Calu3 (cell line): ENCODE data around the gene PADI1. TPM values are rescaled to one million over a fixed set of nuclear protein-coding genes. Genes with fewer than 3 reads are reported as not detected.
A peak's percentile ranks its signal among the peaks of the same experiment; 100 is the strongest.

Source experiments
- BruUV-seq: library from RNA; stranded (reverse); fragments of 400-500 nt; replicated peaks from 2 replicates; lab custom pipeline; 2021; lab: Mats Ljungman, UMichigan
- CTCF ChIA-PET: fragments of 300-600 bp; sonication (Branson Sonifier 250); formaldehyde crosslinking; loops from one replicate; lab custom pipeline; 2022; ENCODE audit warnings: antibody characterized with exemption; lab: Charles Lee
- DNase-seq: peaks from one replicate; pipeline ENCODE4 v3.0.0; 2022
- H3K27ac Mint-ChIP-seq: one replicate; pipeline ENCODE4 v1.8.0; 2022; ENCODE audit warnings: mixed read lengths; ENCODE audit not compliant: unreplicated experiment
- H3K27me3 Mint-ChIP-seq: one replicate; pipeline ENCODE4 v1.8.0; 2022; ENCODE audit warnings: mixed read lengths; ENCODE audit not compliant: unreplicated experiment
- H3K36me3 Mint-ChIP-seq: one replicate; pipeline ENCODE4 v1.8.0; 2022; ENCODE audit warnings: mild to moderate bottlenecking, moderate library complexity, mixed read lengths; ENCODE audit not compliant: insufficient read depth, unreplicated experiment
- H3K4me1 Mint-ChIP-seq: one replicate; pipeline ENCODE4 v1.8.0; 2022; ENCODE audit warnings: mild to moderate bottlenecking, low read depth, mixed read lengths; ENCODE audit not compliant: unreplicated experiment
- H3K4me3 Mint-ChIP-seq: one replicate; pipeline ENCODE4 v1.8.0; 2022; ENCODE audit warnings: mild to moderate bottlenecking, low read depth, moderate library complexity, mixed read lengths; ENCODE audit not compliant: unreplicated experiment
- H3K9me3 Mint-ChIP-seq: one replicate; pipeline ENCODE4 v1.8.0; 2022; ENCODE audit warnings: low read depth, mixed read lengths; ENCODE audit not compliant: unreplicated experiment
- CTCF ChIP-seq: fragments of 200-600 bp; IDR thresholded peaks from one replicate; pipeline ENCODE4 v1.8.0; 2022; ENCODE audit warnings: antibody characterized with exemption; ENCODE audit not compliant: unreplicated experiment
- intact Hi-C: fragments of 100-400 bp; cut with micrococcal nuclease; formaldehyde crosslinking; loops from one replicate; pipeline ENCODE4 v1.10.0; 2022; ENCODE audit not compliant: unreplicated experiment
- total RNA-seq: library from RNA; stranded (reverse); gene quantifications from 2 replicates; pipeline ENCODE4 v1.2.3, GENCODE V29; 2022

PADI1 gene
- total RNA-seq, 1 experiment from 2014 or later, result 2.3 TPM

DNA sequence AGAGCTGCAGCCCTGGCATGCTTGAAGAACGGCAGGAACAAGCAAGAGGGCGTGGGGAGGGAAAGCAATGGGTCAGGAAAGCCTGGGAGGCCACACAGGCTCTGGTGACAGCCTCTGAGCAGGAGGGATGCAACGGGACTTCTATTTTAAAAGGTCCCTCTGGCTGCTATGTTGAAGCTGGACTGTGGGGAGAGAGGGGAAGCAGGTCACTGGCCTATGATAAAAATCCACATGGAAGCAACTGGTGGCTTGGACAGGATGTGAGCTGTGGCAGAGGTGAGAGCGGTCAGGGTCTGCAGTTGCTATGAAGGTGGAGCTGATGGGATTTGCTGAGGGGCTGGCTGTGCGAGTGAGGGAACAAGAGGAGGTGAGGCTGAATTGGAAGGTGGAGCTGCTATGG, 11.2 kb downstream of the PADI1 start:
- BruUV-seq, result no TSS peak

DNA sequence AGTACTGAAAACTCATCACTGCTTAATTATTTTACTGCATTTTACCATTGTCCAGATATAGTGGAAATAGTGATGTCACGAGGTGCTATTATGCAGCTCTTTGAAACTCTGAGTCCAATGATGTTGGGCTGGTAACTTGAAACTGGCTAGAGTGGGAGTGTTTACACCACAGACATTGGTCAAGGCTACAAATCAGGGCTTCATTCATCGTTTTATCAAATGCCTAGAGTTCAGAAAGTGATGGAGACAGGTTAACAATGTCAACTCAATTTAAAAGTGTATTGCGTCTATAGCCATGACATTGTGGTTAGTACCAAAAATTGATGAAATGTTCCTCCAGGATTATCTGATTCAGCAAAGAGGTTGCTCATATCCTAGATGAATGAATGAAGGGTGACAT, 12.7 kb downstream of the PADI1 start:
- no peaks in the 10 kb centered on the region for H3K27me3 Mint-ChIP-seq
- no peaks in the 10 kb centered on the region for H3K9me3 Mint-ChIP-seq
- no peak overlapping the region for H3K4me3 Mint-ChIP-seq
- BruUV-seq, result no TSS peak
- no peak for DNase-seq
- H3K27ac Mint-ChIP-seq, result no peak overlapping the region
- H3K36me3 Mint-ChIP-seq, result peaks cover 5% of the 10 kb centered on the region
- CTCF ChIA-PET, result no interaction called here
- intact Hi-C loops, result no loop called here
- peaks cover 39% of the 10 kb centered on the region for H3K4me1 Mint-ChIP-seq
- TF ChIP-seq CTCF, result no peak

More for the DNA sequence above, 11.2 kb downstream of the PADI1 start:
- Mint-ChIP-seq H3K9me3 (no peaks in the 10 kb centered on the region), H3K4me3 (no peak overlapping the region), H3K27me3 (no peaks in the 10 kb centered on the region), H3K27ac (peak overlapping the region; percentile 56), H3K4me1 (peaks cover 46% of the 10 kb centered on the region), H3K36me3 (peaks cover 13% of the 10 kb centered on the region)
- no peak for DNase-seq
- no peak for TF ChIP-seq CTCF
- CTCF ChIA-PET, result interaction anchor here (0.5 kb wide), 1 partner anchor 85 kb away, joined by 5 read pairs; no protein-coding TSS in a partner anchor
- intact Hi-C loops, result no loop called here

DNA sequence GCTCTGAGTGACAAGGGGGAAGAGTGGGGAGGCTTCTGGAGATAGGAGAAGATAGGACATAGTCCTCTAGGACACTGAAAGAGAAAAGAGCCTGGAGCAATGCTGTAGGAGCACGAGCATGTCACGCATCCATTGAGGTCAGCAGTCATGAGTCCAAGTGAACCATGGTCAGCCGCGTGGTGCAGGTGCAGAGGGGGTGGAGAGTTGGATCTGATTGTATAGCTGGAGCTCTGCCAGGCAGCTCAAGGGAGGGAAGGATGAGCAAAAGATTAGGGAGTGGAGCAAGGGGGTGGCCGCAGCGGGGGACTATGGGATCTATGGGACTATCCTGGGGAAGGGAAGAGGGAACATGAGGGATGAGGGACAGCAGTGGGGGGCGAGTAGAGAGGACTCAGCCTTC, 14.0 kb downstream of the PADI1 start:
- CTCF ChIA-PET, result interaction anchor here (0.5 kb wide), 1 partner anchor 221 kb away, joined by 6 read pairs; the partner anchor contains the start of gene RCC2
- H3K27ac Mint-ChIP-seq, result no peak overlapping the region

GRCh38 chr1:17220287-17220686, 15.4 kb downstream of the PADI1 start:
- Mint-ChIP-seq H3K4me3 (no peak overlapping the region), H3K27me3 (no peaks in the 10 kb centered on the region), H3K9me3 (no peaks in the 10 kb centered on the region), H3K27ac (no peak overlapping the region), H3K36me3 (no peaks in the 10 kb centered on the region), H3K4me1 (peaks cover 12% of the 10 kb centered on the region)
- no TSS peak for BruUV-seq
- TF ChIP-seq CTCF, result no peak
- CTCF ChIA-PET, result interaction anchor here (0.9 kb wide), 1 partner anchor 8 kb away, joined by 4 read pairs; no protein-coding TSS in a partner anchor
- intact Hi-C loops, result no loop called here
- no peak for DNase-seq

More for the DNA sequence above, 14.0 kb downstream of the PADI1 start:
- no peaks in the 10 kb centered on the region for H3K36me3 Mint-ChIP-seq
- no peaks in the 10 kb centered on the region for H3K27me3 Mint-ChIP-seq
- TF ChIP-seq CTCF, result no peak
- H3K4me3 Mint-ChIP-seq, result no peak overlapping the region
- peaks cover 26% of the 10 kb centered on the region for H3K4me1 Mint-ChIP-seq
- intact Hi-C loops, result no loop called here
- no peaks in the 10 kb centered on the region for H3K9me3 Mint-ChIP-seq
- no peak for DNase-seq
- BruUV-seq, result no TSS peak
